Measurements from ENCODE around the gene CAMK2N2. TPM values are rescaled to one million over a fixed set of nuclear protein-coding genes. Genes with fewer than 3 reads are reported as not detected.

CAMK2N2 gene
- polyA plus RNA-seq, 1 donor (not counting 4 experiments of a cell fraction or from before 2014, with no cell fraction given), result 0.18 TPM

DNA sequence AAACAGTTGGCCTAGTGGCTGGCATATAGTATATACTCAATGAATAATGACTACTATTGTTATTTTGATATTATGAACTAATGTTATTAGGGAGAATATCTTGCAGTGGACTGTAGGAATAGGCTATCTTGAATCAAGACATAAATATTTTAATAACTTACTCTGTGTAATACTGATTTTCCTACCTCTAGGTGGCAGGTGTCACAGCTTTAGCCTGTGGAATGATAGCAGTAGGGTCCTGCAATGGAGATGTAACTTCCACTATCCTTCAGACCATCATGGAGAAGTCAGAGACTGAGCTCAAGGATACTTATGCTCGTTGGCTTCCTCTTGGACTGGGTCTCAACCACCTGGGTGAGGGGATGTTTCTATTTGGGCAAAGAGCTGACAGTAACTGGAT is 44.2 kb upstream of the CAMK2N2 start:
- TF ChIP-seq EZH2 (IDR thresholded peaks at IDR 0.05; ENCODE audit: low read length), result no peak
- TF ChIP-seq, protein P1, sequence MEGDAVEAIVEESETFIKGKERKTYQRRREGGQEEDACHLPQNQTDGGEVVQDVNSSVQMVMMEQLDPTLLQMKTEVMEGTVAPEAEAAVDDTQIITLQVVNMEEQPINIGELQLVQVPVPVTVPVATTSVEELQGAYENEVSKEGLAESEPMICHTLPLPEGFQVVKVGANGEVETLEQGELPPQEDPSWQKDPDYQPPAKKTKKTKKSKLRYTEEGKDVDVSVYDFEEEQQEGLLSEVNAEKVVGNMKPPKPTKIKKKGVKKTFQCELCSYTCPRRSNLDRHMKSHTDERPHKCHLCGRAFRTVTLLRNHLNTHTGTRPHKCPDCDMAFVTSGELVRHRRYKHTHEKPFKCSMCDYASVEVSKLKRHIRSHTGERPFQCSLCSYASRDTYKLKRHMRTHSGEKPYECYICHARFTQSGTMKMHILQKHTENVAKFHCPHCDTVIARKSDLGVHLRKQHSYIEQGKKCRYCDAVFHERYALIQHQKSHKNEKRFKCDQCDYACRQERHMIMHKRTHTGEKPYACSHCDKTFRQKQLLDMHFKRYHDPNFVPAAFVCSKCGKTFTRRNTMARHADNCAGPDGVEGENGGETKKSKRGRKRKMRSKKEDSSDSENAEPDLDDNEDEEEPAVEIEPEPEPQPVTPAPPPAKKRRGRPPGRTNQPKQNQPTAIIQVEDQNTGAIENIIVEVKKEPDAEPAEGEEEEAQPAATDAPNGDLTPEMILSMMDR (optimal IDR thresholded peaks at IDR 0.05 in 1 of 3, IDR thresholded peaks at IDR 0.05 in 1 of 3, conservative IDR thresholded peaks at IDR 0.05 in 1 of 3; ENCODE audit: extremely low read depth in 1 of 3, insufficient read depth in 2 of 3, low read length in 3 of 3), result peak in 2 of 3 experiments; percentile 9 to 48
- H3K9me3 ChIP-seq (ENCODE audit: control insufficient read depth, low read depth, low read length), result no peaks in the 10 kb centered on the region
- no peak overlapping the region for H2AFZ ChIP-seq (ENCODE audit: control insufficient read depth, low read length)
- peaks cover 53% of the 10 kb centered on the region for H3K79me2 ChIP-seq (ENCODE audit: control insufficient read depth, insufficient read depth, low read length)
- no peak overlapping the region for H3K4me3 ChIP-seq (ENCODE audit: control insufficient read depth in 2 of 3, extremely low read depth in 1 of 3, insufficient read depth in 2 of 3, low read depth in 1 of 3, low read length in 3 of 3)
- no peaks in the 10 kb centered on the region for H3K27me3 ChIP-seq (ENCODE audit: control insufficient read depth, extremely low read depth, insufficient read depth, low read length)
- H3K27ac ChIP-seq (ENCODE audit: control insufficient read depth, insufficient read depth, low read length), result no peak overlapping the region
- no peaks in the 10 kb centered on the region for H3K9me1 ChIP-seq (ENCODE audit: control insufficient read depth, extremely low read depth, insufficient read depth, low read length)
- H3K4me1 ChIP-seq (ENCODE audit: control insufficient read depth, extremely low read depth, insufficient read depth, low read length), result peaks cover 4% of the 10 kb centered on the region
- H3K9ac ChIP-seq (ENCODE audit: control insufficient read depth, extremely low read depth, insufficient read depth, low read length), result no peak overlapping the region
- FAIRE-seq (no peak), DNase-seq (ENCODE audit: low read depth, low spot score) (no peak)
- peaks cover 13% of the 10 kb centered on the region for H4K20me1 ChIP-seq (ENCODE audit: control insufficient read depth, extremely low read depth, insufficient read depth, low read length)
- dilution Hi-C loops (cut with MboI; ENCODE audit: extremely low pct_ligation_motif_present, low sequenced_read_pairs), result no loop called here
- no peak overlapping the region for H3K4me2 ChIP-seq (ENCODE audit: control insufficient read depth, extremely low read depth, insufficient read depth, low read depth, low read length)
- H3K36me3 ChIP-seq (ENCODE audit: control insufficient read depth in 2 of 2, extremely low read depth in 1 of 2, insufficient read depth in 2 of 2, low read length in 2 of 2), result peaks cover 61 to 72% of the 10 kb centered on the region in 2 experiments

DNA sequence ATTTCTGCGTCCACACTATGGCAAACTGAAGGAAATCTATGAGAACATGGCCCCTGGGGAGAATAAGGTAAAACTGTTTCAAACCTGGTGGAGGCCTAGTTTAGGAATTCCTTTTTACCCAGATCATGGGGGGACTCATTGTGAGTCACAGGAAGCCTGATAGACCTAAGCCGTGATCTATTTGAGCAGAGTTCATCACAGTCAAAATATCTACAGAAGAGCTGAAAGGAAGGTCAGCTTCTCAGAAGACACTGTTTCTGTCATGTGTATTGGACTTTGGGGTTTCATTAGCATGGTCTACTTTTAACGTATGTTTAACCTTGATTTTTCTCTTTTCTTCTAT is 39.0 kb upstream of the CAMK2N2 start:
- H3K36me3 ChIP-seq (ENCODE audit: control insufficient read depth in 2 of 2, extremely low read depth in 1 of 2, insufficient read depth in 2 of 2, low read length in 2 of 2), result peaks cover 30 to 35% of the 10 kb centered on the region in 2 experiments
- H3K4me1 ChIP-seq (ENCODE audit: control insufficient read depth, extremely low read depth, insufficient read depth, low read length), result peaks cover 9% of the 10 kb centered on the region
- DNase-seq (ENCODE audit: low read depth, low spot score), result no peak
- H3K9ac ChIP-seq (ENCODE audit: control insufficient read depth, extremely low read depth, insufficient read depth, low read length), result peak overlapping the region; percentile 94
- no peaks in the 10 kb centered on the region for H3K9me1 ChIP-seq (ENCODE audit: control insufficient read depth, extremely low read depth, insufficient read depth, low read length)
- peaks cover 13% of the 10 kb centered on the region for H4K20me1 ChIP-seq (ENCODE audit: control insufficient read depth, extremely low read depth, insufficient read depth, low read length)
- peaks cover 55% of the 10 kb centered on the region for H3K79me2 ChIP-seq (ENCODE audit: control insufficient read depth, insufficient read depth, low read length)
- FAIRE-seq, result peak; percentile 72
- H3K4me3 ChIP-seq (ENCODE audit: control insufficient read depth in 2 of 3, extremely low read depth in 1 of 3, insufficient read depth in 2 of 3, low read depth in 1 of 3, low read length in 3 of 3), result peak overlapping the region; percentile 90 to 99 (median 90)
- H3K9me3 ChIP-seq (ENCODE audit: control insufficient read depth, low read depth, low read length), result no peaks in the 10 kb centered on the region
- H3K27ac ChIP-seq (ENCODE audit: control insufficient read depth, insufficient read depth, low read length), result peak overlapping the region; percentile 84
- no peak overlapping the region for H2AFZ ChIP-seq (ENCODE audit: control insufficient read depth, low read length)
- H3K4me2 ChIP-seq (ENCODE audit: control insufficient read depth, extremely low read depth, insufficient read depth, low read depth, low read length), result peak overlapping the region; percentile 84
- no peak for TF ChIP-seq EZH2 (IDR thresholded peaks at IDR 0.05; ENCODE audit: low read length)
- TF ChIP-seq, protein P1 (optimal IDR thresholded peaks at IDR 0.05 in 1 of 3, IDR thresholded peaks at IDR 0.05 in 1 of 3, conservative IDR thresholded peaks at IDR 0.05 in 1 of 3; ENCODE audit: extremely low read depth in 1 of 3, insufficient read depth in 2 of 3, low read length in 3 of 3), result no peak
- H3K27me3 ChIP-seq (ENCODE audit: control insufficient read depth, extremely low read depth, insufficient read depth, low read length), result no peaks in the 10 kb centered on the region
- dilution Hi-C loops (cut with MboI; ENCODE audit: extremely low pct_ligation_motif_present, low sequenced_read_pairs), result no loop called here

Measured in keratinocyte (primary cell).